Lower leg skin (tissue), 4 donors: Measurements from ENCODE around the gene RTP5. TPM values are rescaled to one million over a fixed set of nuclear protein-coding genes. Genes with fewer than 3 reads are reported as not detected.
"Not testable (repeated sequence)": the region's sequence is repeated elsewhere in the genome, so short reads cannot be mapped to it uniquely, and the experiment has no call there.

Experiments used
- DNase-seq, 2 donors: peaks; one replicate each; pipeline ENCODE4 v3.0.0-alpha.2; 2019; ENCODE audit warnings: low spot score in 2 of 2
- H3K4me3 ChIP-seq: fragments of 200-600 bp; sonication (generic); 2 replicates; pipeline ENCODE4 v1.5.1; 2017; ENCODE audit warnings: mild to moderate bottlenecking, low read depth; ENCODE audit not compliant: poor library complexity, severe bottlenecking
- CTCF ChIP-seq, 3 donors: fragments of 450-650 bp; IDR thresholded peaks; one replicate each; pipeline ENCODE4 v1.5.1; 2016; ENCODE audit warnings: antibody characterized with exemption in 3 of 3, mild to moderate bottlenecking in 3 of 3, moderate library complexity in 2 of 3
- POLR2A ChIP-seq, 2 donors: fragments of 450-650 bp; IDR thresholded peaks; one replicate each; pipeline ENCODE4 v1.6.1; 2016 to 2017; ENCODE audit warnings: antibody characterized with exemption in 2 of 2, mild to moderate bottlenecking in 1 of 2, moderate library complexity in 1 of 2
- WGBS, 2 donors: methylation state at CpG; one replicate each; pipeline ENCODE4 v1.1.5; 2018; 5-methylcytosine and 5-hydroxymethylcytosine counted together
- intact Hi-C: fragments of 100-400 bp; cut with DNase I; formaldehyde crosslinking; loops from one replicate; pipeline ENCODE4 v1.15.0; 2023; ENCODE audit warnings: low total_unique reads
- total RNA-seq, 4 donors: library from RNA; depleted of rRNA; stranded (reverse); fragments of >200 nt; gene quantifications; one replicate each; pipeline ENCODE4 v1.1.0, GENCODE V29; 2016

RTP5 gene
- total RNA-seq, 4 donors from 2014 or later: 0.10 to 0.23 TPM; not detected in 2

- no peak for DNase-seq
- intact Hi-C loops: no loop called here
- 94 to 96% methylated on average over 36 to 40 of the region's 54 CpGs for WGBS, 2 donors
- no peak overlapping the region for H3K4me3 ChIP-seq
- TF ChIP-seq CTCF (IDR thresholded peaks at IDR 0.05) (no peak), POLR2A (IDR thresholded peaks at IDR 0.05) (no peak)
These were observed 3.7 kb downstream of the RTP5 start for GRCh38 chr2:241873081-241873802.

GRCh38 chr2:241873803-241874110 lies 4.2 kb downstream of the RTP5 start:
- intact Hi-C loops: no loop called here
- TF ChIP-seq POLR2A (IDR thresholded peaks at IDR 0.05) (no peak), CTCF (IDR thresholded peaks at IDR 0.05) (no peak)
- no peak for DNase-seq
- WGBS, 2 donors: 94 to 95% methylated on average over 7 of the region's 7 CpGs
- H3K4me3 ChIP-seq: no peak overlapping the region

DNA sequence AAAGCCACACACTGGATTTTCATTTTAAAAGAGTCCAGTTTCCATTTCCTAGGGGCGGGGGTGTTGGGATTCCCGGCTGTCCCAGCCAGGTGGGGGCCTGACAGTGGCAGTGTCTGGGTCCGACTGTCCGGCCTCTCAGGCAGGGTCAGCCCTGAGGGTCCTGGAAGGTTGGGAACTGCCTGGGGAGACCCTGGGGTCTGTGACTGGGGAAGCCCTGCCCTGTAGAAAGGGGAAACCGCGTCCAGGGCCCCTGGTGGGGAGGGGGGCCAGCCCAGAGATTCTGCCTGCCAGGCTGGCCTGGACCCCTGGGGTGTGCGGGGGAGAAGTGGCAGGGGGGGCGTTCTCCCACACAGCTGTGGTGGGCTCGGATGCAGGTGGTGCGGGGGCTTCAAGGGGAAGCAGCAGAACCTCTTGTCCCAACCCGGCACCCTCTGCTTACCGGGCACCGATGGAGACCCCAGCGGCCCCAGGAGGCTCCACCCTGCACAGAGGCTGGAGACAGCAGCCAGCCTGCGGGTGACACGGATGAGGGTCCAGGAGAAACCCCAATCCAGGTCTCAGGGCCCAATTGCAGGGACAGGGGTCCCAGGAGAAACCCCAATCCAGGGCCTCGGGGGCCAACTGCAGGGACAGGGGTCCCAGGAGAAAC lies 4.9 kb downstream of the RTP5 start:
- H3K4me3 ChIP-seq: no peak overlapping the region
- DNase-seq: no peak
- no peak for TF ChIP-seq POLR2A (IDR thresholded peaks at IDR 0.05)
- TF ChIP-seq CTCF (IDR thresholded peaks at IDR 0.05): no peak
- intact Hi-C loops: no loop called here
- 95% methylated on average over 16 to 17 of the region's 17 CpGs for WGBS, 2 donors

- DNase-seq, H3K4me3 ChIP-seq, intact Hi-C loops: not testable (repeated sequence)
- 45 to 70% methylated on average over 14 to 22 of the region's 22 CpGs for WGBS, 2 donors
These were observed 6.4 kb downstream of the RTP5 start for GRCh38 chr2:241875754-241876527.

GRCh38 chr2:241876528-241877196 lies 7.1 kb downstream of the RTP5 start:
- DNase-seq: no peak
- 83 to 86% methylated on average over 16 of the region's 18 CpGs for WGBS, 2 donors
- intact Hi-C loops: no loop called here
- H3K4me3 ChIP-seq: no peak overlapping the region
- TF ChIP-seq POLR2A (IDR thresholded peaks at IDR 0.05) (no peak), CTCF (IDR thresholded peaks at IDR 0.05) (no peak)
